Measurements from ENCODE around the gene PHF1.

GRCh38 chr6:33445119-33445603 is 34.3 kb downstream of the PHF1 start:
- TF ChIP-seq, protein P1, sequence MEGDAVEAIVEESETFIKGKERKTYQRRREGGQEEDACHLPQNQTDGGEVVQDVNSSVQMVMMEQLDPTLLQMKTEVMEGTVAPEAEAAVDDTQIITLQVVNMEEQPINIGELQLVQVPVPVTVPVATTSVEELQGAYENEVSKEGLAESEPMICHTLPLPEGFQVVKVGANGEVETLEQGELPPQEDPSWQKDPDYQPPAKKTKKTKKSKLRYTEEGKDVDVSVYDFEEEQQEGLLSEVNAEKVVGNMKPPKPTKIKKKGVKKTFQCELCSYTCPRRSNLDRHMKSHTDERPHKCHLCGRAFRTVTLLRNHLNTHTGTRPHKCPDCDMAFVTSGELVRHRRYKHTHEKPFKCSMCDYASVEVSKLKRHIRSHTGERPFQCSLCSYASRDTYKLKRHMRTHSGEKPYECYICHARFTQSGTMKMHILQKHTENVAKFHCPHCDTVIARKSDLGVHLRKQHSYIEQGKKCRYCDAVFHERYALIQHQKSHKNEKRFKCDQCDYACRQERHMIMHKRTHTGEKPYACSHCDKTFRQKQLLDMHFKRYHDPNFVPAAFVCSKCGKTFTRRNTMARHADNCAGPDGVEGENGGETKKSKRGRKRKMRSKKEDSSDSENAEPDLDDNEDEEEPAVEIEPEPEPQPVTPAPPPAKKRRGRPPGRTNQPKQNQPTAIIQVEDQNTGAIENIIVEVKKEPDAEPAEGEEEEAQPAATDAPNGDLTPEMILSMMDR (IDR thresholded peaks at IDR 0.05): no peak
- TF ChIP-seq EZH2 (IDR thresholded peaks at IDR 0.05; ENCODE audit: borderline replicate concordance, insufficient read depth, low read depth, low read length, poor library complexity, severe bottlenecking): no peak

All from B cell (primary cell).